GM18867 (cell line): Measurements from ENCODE around the gene IARS1.

Source experiments
- ATAC-seq: cut with Tn5 transposase; IDR thresholded peaks from one replicate; pipeline ENCODE4 v1.9.1; 2021; ENCODE audit warnings: mild to moderate bottlenecking, moderate library complexity; ENCODE audit not compliant: unreplicated experiment

Gene IARS1

DNA sequence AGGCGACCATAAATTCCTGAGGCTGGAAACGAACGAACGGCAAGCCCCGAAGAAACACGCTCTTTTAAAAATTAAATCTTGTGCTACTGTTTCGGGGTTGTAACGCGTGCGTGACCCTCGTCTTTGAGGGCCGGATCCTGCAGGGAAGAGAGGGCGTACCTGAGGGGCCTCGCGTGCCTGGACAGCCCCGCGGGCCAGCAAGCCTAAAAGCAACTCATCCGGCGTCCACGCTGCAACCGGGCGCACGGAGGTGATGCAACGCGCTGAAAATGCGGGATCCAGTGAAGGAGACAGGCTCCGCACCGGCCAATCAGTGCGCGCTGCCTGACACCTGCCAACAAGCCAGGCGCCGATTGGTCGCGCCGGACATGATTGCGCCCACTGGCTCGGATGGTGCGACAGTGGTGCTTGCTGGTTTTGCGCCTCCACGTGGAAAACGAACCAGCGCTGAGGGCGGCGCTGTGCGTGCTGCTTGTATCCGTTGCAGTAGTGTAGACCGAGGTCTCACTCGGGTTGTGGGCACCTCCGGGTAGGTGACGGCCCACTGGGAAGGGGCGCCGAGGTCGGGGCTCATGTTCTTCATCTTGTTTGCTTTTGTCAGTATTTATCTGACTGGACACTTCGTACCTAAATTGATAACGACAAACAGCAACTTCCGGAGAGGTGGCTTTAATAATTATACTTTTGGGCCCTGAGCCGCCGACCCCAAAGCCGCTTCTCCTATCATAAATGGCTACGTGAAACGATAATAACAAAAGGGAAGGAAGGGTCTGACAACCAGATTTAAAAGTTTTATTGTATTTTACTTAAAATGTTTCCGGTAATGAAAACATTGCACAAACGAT is at the start of gene IARS1:
Gene IARS1, minus strand, starts transcription at position 246 of the 845 bp plus-strand sequence. CDS start 4,278 bp downstream, outside the sequence.
- ATAC-seq, result peak; percentile 97

GRCh38 chr9:92342825-92343488 is 49.5 kb upstream of the IARS1 start:
- ATAC-seq, result no peak

DNA sequence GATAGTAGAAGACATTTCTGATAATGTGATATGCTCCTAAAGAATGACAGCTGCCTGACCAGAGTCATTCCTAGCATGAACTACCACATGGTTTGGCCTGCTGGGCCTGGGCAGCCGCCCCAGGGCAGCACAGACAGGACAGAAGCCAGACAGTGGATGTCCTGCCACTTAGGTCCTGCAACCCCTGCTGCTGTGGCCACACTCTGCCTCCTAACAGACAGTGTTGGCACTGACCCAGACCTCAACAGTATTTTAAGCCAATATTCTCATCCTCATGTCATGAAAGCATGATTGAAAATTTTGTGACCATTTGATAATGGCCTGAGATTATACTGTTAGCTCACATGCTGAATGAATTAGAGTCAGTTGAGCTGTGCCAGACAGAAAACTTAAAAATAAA is 48.1 kb upstream of the IARS1 start:
- no peak for ATAC-seq

- ATAC-seq, result no peak
These were observed 39.8 kb upstream of the IARS1 start for GRCh38 chr9:92333282-92333634.

- ATAC-seq, result no peak
These were observed 39.2 kb upstream of the IARS1 start for GRCh38 chr9:92332577-92333281.

GRCh38 chr9:92328225-92328624 is 34.7 kb upstream of the IARS1 start:
- ATAC-seq, result no peak

- no peak for ATAC-seq
These were observed 33.9 kb upstream of the IARS1 start for GRCh38 chr9:92327283-92327850.

GRCh38 chr9:92325991-92326500 is 32.5 kb upstream of the IARS1 start:
- no peak for ATAC-seq

DNA sequence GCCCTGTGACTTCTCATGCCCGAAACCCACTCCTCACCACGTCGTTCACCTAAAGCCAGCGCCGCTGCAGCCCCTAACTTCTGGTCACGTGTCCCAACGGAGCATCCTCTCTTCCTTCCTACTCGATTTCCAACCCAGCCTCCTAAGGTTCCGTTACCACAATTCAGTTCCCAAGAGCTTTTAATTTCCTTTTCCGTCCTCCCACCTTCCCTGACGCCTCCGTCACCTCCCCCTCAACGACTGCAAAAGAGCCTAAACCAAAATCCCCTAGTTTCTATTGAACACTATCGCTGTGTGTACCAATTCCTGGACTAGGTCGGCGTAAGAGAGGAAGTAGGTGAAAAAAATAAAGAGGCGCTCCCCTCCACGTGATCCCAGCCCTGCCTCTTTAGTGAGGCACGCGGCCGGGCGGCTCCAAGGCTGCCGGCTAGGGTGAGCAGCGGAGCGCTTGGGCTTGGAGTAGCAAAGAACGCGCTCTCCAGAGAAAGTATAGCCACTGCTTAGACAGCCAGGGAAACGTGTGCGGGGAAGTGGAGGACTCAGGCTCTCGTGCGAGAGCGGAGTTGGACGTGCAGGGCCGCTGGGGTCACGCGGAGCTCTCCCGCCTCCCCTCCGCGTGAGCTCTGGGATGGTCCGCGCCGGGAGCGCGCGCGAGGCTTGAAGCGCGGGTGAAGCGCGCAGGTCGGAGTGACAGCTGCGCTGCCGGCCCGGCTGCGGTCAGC is 31.9 kb upstream of the IARS1 start, which contains the start of the genes CENPP and NOL8:
Gene CENPP, plus strand, starts transcription at position 685 of the 722 bp plus-strand sequence.
Gene NOL8, minus strand, starts transcription at position 82 of the 722 bp plus-strand sequence. CDS start 1,189 bp downstream, outside the sequence.
- peak; percentile 95 for ATAC-seq

DNA sequence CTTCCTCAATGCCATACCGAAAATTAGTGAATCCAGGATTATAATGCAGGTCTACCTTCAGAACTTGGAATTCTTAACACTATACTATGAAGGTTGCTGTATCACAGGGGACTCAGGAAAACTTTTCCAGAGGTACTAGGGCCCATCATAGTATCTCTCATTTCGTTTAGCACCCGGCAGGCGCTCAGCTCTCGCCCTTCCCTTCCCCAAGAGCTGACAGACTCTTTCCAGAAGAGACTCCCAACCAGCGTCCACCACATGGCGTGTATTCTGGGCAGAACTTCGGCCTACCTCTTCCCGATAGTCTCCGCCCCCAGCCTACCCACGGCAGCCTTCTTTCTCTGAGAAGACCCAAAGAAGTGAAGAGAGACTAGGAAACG is 31.4 kb upstream of the IARS1 start:
- peak; percentile 21 for ATAC-seq

DNA sequence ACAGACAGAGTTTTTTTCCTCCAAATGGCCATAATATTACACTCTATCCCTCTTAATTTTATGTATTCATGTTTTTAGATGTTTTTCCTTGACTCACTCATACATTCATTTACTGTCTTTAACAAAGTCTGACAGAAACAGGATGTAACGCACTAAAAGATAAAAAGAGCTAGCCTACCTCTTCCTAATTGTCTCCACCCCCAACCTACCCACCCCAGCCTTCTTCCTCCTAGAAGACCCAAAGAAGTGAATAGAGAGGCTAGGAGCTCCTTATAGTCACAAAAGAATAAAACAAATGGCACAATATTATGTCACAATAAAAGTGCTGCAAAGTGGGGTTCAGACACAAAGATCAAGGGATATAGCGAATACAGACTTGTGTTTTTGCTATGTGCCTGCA is 30.9 kb upstream of the IARS1 start:
- no peak for ATAC-seq

GRCh38 chr9:92315456-92315855 is 22.0 kb upstream of the IARS1 start:
- no peak for ATAC-seq

DNA sequence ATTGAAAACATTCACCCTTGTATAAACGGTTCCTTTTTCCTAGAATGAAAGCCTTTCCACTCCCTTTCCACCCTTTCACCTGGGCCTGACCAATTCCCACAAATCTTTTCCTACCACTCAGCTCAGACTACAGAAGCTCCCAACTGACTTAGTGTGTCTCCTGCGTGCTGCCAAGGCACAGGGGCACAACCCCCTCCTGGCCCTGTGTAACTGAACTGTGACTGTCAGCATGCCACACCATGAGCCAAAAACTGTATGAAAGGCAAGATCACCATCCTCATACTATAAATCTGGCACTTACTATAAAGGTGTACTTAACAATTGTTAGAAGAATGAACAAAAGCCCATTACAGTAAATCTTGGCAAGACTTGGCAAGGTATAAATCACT is 20.1 kb upstream of the IARS1 start:
- ATAC-seq, result no peak

- ATAC-seq, result no peak
These were observed 19.6 kb upstream of the IARS1 start for GRCh38 chr9:92312887-92313623.

DNA sequence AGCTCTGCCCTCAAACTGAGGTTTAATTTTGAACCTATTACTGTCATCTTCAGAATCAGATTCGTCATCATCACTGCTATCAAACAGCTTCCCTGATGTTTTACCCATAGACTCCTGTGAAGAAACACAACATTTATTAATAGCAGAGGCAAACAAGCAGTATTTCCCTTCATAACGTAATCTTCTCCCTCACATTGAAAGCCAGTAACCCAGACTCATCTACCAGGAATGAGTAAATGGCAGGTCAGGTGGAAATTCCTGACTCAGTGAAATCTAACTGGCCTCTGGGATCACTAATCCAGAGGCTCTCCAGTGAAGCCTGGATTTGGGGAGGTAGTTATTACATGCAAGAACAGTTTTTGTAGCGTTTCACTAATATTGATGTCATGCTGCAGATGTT is 17.1 kb upstream of the IARS1 start:
- no peak for ATAC-seq

GRCh38 chr9:92308893-92309292 is 15.4 kb upstream of the IARS1 start:
- no peak for ATAC-seq

GRCh38 chr9:92300936-92301335 is 7.4 kb upstream of the IARS1 start:
- ATAC-seq, result no peak

GRCh38 chr9:92299116-92299515 is 5.6 kb upstream of the IARS1 start:
- no peak for ATAC-seq

GRCh38 chr9:92298036-92298435 is 4.5 kb upstream of the IARS1 start:
- no peak for ATAC-seq

DNA sequence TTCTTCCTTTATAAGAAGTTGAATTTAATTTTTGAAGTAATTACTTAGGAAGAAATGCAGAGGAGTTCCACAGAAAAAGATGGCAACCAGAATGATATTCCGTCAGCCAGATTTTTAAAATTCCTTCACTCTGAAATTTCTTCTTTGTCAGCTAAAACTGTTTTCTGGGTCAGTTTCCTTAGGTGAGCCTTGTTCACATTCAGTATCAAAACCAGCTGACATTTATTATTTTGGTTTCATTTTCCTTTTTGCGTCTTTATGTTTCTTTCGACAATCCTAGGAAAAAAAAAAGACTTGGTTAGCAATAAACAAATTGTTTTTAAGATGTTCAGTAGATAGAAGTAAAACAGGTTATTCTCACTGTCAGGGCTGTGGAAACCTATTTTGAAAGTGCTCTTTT is 4.1 kb upstream of the IARS1 start:
- no peak for ATAC-seq
